GM20000 (cell line): ENCODE results near the gene GINS3.

Experiments used
- DNase-seq: peaks from one replicate; pipeline ENCODE4 v3.0.0; 2012; ENCODE audit warnings: low spot score
- CTCF ChIP-seq: IDR thresholded peaks from 2 replicates; pipeline ENCODE4 v1.5.1; 2012; ENCODE audit warnings: mild to moderate bottlenecking, control low read depth; ENCODE audit errors: extremely low read depth, missing control alignments

GINS3 gene

GRCh38 chr16:58426966-58427365 lies 34.7 kb downstream of the GINS3 start:
- DNase-seq = no peak
- TF ChIP-seq CTCF = no peak

GRCh38 chr16:58428621-58429542 lies 36.6 kb downstream of the GINS3 start:
- DNase-seq = no peak
- TF ChIP-seq CTCF = no peak

- no peak for TF ChIP-seq CTCF
- no peak for DNase-seq
Observed at GRCh38 chr16:58430718-58431117, 38.4 kb downstream of the GINS3 start.

- TF ChIP-seq CTCF = no peak
- no peak for DNase-seq
Observed at GRCh38 chr16:58433569-58433951, 41.3 kb downstream of the GINS3 start.

- no peak for TF ChIP-seq CTCF
- DNase-seq = no peak
Observed at GRCh38 chr16:58435779-58436178, 43.5 kb downstream of the GINS3 start.

- TF ChIP-seq CTCF = no peak
- no peak for DNase-seq
Observed at GRCh38 chr16:58440131-58440530, 47.9 kb downstream of the GINS3 start.

- no peak for DNase-seq
- TF ChIP-seq CTCF = no peak
Observed at GRCh38 chr16:58442547-58442946, 50.3 kb downstream of the GINS3 start.
